ENCODE results near the gene GRIK3.

The GRIK3 gene

GRCh38 chr1:36851595-36851994 is 182.7 kb downstream of the GRIK3 start:
- no peak for DNase-seq (ENCODE audit: low spot score)

DNA sequence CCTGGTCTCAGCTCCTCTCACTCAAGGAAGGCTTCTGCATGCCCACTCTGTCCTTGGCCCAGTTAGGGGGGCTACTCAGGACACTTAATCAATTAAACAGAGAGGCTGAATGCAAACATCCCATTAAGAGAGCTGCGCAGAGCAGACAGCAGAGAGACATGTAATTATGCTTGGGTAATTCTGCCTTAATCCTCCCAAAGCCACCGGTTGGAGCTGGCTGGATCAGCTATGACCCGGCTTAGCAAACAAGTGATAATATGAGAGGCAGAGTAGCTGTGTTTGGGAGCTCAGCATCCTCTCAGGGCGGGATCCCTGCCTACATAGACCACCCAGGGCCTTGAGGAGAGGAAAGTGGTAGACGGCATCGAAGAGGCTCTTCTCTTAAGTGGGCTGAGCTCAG is 183.2 kb downstream of the GRIK3 start:
- DNase-seq (ENCODE audit: low spot score), result no peak

DNA sequence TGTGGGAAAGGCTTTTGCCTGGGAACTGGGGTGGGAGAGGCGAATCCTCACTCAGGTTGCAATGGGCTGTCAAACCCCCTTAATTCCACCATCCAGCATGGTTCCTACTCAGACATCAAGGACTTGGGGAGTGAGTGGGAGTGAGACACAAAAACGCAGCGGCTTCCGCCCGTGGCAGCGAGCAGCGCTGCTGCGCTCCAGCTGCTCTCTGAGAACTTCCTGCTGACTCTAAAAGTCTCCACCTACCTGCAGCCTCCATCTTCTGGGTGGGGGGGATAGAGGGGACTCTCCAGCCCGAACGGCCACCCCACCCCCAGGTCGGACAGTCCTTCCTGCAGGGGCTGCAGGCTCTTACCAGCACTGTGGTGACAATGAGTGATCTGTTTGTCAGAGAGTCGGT is 184.4 kb downstream of the GRIK3 start:
- no peak for DNase-seq (ENCODE audit: low spot score)

DNA sequence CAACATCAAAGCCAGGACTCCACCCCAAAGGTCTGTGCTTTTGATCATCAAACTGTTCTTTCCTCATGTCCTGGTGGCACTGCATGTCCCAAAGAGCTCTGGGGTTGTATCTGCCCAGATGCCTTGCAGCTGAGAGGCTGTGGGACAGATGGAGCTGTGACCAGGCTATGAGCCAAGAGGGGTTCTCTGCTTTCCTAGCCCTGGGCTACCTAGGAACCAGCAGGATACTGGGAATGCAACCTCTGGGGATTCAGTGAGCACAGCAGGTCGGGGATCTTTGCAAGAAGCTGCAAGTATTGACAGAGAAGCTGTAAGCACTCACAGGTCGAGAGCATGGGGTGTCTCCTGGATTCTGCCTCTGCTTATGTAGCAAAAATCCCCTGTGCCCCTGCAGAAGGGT is 186.6 kb downstream of the GRIK3 start:
- DNase-seq (ENCODE audit: low spot score), result no peak

DNA sequence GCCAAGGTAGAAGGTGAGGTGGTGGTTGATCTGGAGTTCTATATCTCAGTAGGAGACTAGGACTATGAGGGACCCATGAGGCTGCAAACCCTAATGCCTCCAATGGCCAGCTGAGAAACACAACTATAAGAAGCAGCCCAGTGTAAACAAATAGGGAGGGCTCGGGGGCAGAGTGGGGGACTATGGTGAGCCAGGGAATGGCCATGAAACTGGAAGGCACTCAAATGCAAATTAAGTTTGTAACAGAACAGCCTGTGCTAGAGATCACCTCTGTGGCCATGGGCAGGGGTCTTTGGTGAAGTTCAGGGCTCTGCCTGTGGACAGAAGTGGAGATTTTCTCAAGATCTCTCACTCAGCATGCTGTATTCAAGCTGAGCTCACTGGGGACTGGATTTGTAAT is 187.1 kb downstream of the GRIK3 start:
- no peak for DNase-seq (ENCODE audit: low spot score)

GRCh38 chr1:36846357-36846756 is 188.0 kb downstream of the GRIK3 start:
- no peak for DNase-seq (ENCODE audit: low spot score)

DNA sequence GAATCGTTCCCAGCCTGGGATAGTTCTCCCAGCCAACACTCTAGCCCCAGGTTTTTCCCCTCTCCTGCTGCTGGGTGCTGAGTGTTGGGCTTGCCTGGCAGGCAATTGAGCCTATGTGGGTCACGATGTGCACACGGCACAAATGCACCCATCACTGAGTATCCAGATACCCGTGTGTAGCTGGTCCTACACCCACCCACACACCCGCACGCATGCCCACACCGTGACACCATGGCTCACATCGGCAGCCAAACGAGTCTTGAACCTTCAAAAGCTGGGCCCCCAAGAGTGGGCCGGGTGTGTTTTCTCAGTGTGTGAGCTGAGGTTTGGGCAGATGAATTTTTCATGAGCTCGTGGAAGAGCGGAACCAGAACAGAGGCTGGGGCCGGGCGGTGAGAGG is 188.5 kb downstream of the GRIK3 start:
- DNase-seq (ENCODE audit: low spot score), result no peak

- no peak for DNase-seq (ENCODE audit: low spot score)
These were observed 189.4 kb downstream of the GRIK3 start for GRCh38 chr1:36844917-36845316.

- DNase-seq (ENCODE audit: low spot score), result no peak
These were observed 190.3 kb downstream of the GRIK3 start for GRCh38 chr1:36843906-36844610.

DNA sequence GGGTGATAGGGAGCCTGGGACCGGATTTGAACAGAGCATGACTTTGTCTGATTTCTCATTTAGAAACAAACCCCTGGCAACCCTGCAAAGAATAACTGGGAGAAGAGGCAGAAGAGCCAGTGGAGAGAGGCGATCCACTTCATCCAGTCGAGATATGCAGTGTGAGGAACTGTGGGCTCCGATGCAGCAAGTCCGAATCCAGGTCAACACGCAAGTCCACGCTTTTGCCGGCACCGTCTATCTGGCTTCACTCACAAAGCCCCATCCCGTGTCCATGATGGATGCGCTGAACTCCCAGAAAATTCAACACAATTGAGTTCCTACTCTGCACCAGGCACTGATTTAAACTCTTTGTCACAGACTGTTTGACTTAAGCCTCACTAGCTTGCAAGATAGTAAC is 191.3 kb downstream of the GRIK3 start:
- no peak for DNase-seq (ENCODE audit: low spot score)

GRCh38 chr1:36842448-36842847 is 191.9 kb downstream of the GRIK3 start:
- DNase-seq (ENCODE audit: low spot score), result no peak

DNA sequence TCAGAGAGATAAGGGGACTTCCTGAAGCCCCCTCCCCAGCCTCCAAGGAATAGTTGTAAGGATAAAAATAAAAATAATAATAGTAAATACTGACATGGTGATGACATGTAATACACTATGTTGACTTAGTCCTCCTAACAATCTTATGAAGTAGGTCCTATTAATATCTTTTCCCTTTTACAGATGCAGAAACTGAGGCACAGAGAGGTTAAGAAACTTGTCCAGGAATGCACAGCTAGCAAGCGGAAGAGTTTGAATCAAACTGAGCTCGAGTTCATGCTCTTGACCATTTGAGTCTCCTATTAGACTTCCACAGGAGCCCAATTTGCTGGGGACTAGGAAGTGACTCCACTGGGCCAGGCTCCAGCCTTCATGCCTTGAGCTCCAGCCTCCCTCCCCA is 194.8 kb downstream of the GRIK3 start:
- DNase-seq (ENCODE audit: low spot score), result no peak

DNA sequence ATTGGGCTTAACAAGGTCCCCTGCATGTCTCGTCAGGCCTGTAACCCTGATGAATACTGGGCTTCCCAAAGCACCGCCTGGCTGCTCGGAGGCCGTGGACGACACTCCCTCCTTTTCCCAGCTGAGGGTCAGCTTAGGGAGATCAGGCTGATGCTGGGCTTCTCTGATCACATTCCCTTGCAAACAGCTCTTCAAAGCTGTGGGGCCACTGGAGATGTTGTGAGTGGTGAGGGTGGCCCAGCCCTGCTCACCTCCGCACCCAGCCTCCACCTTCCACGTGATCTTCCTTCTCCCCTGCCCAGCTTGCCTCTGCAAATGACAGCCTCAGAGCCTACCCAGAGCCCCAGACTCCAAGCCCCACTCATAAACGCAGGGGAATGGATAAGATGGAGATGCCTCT is 195.4 kb downstream of the GRIK3 start:
- DNase-seq (ENCODE audit: low spot score), result no peak

GRCh38 chr1:36836916-36837315 is 197.4 kb downstream of the GRIK3 start:
- DNase-seq (ENCODE audit: low spot score), result no peak

GRCh38 chr1:36836196-36836883 is 198.0 kb downstream of the GRIK3 start:
- no peak for DNase-seq (ENCODE audit: low spot score)

GRCh38 chr1:36835696-36836095 is 198.6 kb downstream of the GRIK3 start:
- no peak for DNase-seq (ENCODE audit: low spot score)

DNA sequence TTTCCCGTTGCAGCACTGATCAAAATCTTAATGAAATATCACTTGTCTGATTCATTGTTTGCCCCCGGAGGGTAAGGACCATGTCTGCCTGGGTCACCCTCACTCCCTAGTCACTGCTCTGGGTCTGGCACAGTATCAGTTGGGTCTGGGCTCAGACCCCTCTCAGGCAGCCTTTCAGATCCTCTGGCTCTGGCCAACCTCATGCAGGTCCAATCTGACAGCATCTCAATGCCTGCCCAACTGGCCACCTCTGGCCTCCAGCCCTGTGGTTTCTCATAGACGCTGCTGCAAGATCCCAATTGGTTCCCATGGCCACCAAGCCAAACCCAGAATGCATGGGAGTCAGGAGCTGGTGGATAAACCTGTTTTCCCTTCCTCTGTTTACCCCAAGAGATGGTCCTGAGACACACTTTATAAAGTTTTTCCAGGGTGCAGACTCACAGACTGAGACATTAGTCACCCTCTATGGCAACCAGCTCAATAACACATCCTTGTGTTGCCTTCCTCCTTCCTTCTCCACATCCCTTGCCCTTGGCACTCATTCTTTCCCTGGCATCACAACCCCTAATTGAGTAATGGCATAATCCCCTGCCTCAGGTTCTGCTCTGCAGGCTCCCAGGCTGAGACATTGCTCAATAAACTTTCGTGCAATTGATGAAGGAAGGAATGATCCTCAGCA is 199.2 kb downstream of the GRIK3 start:
- no peak for DNase-seq (ENCODE audit: low spot score)

- DNase-seq (ENCODE audit: low spot score), result no peak
These were observed 199.7 kb downstream of the GRIK3 start for GRCh38 chr1:36834586-36834985.

GRCh38 chr1:36831186-36831810 is 203.0 kb downstream of the GRIK3 start:
- DNase-seq (ENCODE audit: low spot score), result no peak

- DNase-seq (ENCODE audit: low spot score), result no peak
These were observed 204.4 kb downstream of the GRIK3 start for GRCh38 chr1:36829961-36830360.

- DNase-seq (ENCODE audit: low spot score), result no peak
These were observed 205.2 kb downstream of the GRIK3 start for GRCh38 chr1:36829066-36829465.

GRCh38 chr1:36825226-36825625 is 209.1 kb downstream of the GRIK3 start:
- no peak for DNase-seq (ENCODE audit: low spot score)

DNA sequence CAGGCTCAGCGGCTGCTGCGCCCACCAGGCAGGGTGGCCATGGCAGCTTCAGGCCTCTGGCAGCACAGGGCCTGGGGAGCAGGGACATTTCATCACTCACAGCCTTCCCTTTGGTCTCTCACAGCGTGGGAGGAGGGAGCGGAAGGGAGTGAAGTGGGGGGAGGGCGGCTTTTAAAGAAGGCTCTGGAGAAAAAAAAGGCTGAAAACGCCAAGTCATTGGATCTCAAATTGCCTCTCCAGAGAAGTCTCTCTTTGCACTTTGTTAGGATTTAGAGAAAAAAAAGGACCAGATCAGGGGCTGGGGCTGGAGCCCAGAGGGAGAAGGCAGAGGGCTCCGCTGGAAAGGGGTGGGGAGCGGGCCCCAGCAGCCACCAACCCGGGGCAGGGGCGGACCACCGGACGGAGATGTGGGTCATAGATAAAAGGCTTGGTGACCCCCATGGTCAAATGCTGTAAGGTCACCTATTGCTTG is 209.9 kb downstream of the GRIK3 start:
- no peak for DNase-seq (ENCODE audit: low spot score)

All from LoVo (cell line).